HCEC 1CT (cell line): ENCODE data around the gene RIPPLY3.

ENCODE experiments used
- DNase-seq: peaks from one replicate; pipeline ENCODE4 v3.0.0-alpha.2; 2017

RIPPLY3 gene, protein sequence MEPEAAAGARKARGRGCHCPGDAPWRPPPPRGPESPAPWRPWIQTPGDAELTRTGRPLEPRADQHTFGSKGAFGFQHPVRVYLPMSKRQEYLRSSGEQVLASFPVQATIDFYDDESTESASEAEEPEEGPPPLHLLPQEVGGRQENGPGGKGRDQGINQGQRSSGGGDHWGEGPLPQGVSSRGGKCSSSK

DNA sequence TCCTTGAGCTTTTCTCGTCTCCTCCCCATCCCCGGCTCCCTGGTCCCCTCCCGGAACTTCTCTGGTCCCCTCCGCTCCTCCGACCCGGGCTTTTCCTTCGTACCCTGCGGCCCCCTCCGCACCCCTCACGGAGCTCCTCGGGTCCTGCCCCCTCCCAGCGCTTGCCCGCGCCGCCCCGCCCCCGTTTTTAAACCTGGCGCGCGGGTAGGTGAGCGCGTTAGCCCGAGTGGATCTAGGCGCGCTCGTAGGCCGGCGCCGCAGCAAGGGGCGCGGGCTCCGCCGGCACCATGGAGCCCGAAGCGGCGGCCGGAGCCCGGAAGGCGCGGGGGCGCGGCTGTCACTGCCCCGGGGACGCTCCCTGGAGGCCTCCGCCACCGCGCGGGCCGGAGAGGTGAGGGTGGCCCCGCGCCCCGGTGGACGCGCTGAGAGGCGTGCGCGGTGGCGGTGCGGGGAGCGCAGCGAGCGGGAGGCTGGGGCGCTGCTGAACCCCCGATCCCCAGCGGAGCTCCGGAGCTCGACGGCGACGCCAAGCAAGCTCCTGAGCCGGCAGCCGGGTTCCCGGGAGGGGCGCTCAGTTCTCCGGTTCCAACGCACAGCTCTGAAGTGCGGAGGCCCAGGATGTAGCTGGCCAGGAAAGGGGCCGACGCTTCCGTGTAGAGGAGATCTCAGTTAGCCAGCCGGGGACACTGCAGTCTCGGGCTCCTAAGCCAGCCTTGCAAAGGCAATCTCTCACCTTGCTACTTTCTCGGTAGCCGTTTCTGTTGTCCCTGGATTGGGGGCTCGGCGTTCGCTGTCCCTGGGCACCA, at the start of gene RIPPLY3:
TSS of gene RIPPLY3 (plus strand) at position 217 of the 806 bp plus-strand sequence. CDS start at position 288, 71 bp downstream.
- peak; percentile 7 for DNase-seq

DNA sequence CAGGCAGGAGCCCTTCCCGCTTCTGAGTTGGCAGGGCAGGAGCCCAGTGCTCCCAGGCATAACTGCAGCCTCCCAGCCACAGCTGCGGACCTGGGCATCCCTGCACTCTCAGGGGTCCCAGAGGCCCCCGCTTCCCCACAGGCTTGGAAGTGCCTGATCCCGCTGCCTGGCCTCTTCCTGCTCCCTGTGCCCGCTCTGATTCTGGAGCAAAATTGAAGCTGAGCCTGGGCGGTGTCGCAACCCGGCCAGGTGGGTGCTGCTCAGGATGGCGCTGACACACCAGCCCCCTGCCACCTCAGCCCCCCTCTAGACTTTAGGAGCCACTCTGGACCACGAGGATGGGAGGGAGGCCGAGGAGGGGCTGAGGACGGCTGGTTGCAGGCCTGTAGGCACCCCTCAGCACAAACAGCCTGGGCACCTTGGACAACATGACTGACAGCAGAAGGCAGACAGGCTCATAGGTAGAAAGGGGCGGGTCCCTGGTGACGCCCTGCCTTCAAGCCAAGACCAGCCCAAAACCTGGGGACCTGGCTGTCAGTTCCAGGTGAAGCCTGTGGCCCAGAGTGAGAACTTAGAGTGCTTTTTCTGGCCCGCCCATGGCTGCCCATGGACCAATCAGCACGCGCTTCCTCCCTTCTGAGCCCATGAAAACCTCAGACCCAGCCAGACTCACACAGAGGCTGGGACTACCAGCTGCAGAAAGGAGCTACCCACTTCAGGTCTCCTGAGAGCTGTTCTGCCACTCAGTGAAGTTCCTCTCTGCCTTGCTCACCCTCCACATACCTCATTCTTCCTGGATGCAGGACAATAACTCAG, 47.3 kb upstream of the RIPPLY3 start:
- no peak for DNase-seq

DNA sequence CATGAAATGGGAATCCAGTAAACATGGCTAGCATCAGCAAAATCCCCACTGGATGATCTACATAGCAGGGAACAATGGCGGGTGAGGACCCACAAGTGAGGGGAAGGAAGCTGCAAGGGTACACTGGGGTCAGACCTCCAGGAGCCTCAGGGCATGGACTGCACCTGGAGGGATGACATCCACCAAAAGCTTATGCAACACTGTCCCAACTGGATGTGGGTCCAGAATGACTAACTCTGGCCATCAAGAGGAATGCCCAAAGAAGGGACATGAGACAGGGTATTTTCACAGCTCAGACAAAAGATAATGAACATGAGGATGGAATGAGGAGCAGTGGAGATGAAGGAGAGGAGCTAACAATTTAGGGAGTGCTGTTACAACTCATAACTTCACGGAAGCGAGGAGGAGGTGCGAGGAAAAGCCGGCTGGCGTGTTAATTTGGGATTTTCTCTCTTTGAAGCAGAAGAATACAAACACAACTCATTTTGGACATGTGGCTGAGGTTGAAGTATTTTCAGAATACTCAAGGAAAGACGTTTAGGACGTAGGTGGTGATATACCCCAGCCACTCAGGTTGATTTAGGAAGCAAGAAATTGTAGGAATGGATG, 45.7 kb upstream of the RIPPLY3 start:
- no peak for DNase-seq

DNA sequence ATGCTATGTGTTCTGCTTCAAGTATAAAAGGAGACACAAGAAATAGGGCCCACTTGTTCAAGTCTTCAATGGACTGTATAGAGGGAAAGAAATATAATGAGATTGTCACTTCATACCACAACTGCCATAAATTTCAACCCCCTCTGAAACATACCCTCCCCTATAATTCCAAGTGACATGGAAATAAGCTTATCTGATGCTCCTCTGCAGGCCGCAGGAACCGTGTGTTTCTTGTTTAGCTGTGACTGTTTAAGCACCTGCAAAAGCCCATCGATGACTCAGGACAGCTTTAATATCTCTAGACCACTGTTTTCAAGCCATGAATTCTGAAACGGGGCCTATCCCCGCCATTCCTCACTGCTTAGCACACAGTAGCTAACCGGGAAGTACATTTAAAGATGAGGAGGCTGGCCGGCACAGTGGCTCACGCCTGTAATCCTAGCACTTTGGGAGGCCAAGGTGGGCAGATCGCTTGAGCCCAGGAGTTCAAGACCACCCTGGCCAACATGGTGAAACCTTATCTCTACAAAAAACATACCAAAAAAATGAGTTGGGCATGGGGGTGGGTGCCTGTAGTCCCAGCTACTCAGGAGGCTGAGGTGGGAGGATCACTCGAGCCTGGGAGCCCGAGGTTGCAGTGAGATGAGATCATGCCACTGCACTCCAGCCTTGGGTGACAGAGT, 44.3 kb upstream of the RIPPLY3 start:
- DNase-seq: no peak

DNA sequence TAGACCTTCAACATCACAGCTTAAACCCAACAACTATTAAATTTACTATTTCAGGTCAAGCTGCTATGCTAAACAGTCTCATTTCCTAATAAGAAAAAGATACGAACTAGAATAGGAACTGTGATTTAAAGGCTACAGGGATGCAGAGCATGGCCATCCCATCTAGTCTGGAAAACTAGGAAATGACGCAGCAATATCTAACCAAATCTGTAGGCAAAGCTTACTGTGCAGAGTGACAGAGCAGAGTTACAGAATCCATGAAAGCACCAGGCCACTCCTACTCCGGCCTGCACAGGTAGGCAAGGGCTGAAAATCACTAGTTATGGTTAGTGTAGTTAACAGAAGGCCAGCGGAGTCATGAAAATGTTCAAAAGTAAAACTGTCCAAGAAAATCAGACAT, 42.1 kb upstream of the RIPPLY3 start:
- no peak for DNase-seq

DNA sequence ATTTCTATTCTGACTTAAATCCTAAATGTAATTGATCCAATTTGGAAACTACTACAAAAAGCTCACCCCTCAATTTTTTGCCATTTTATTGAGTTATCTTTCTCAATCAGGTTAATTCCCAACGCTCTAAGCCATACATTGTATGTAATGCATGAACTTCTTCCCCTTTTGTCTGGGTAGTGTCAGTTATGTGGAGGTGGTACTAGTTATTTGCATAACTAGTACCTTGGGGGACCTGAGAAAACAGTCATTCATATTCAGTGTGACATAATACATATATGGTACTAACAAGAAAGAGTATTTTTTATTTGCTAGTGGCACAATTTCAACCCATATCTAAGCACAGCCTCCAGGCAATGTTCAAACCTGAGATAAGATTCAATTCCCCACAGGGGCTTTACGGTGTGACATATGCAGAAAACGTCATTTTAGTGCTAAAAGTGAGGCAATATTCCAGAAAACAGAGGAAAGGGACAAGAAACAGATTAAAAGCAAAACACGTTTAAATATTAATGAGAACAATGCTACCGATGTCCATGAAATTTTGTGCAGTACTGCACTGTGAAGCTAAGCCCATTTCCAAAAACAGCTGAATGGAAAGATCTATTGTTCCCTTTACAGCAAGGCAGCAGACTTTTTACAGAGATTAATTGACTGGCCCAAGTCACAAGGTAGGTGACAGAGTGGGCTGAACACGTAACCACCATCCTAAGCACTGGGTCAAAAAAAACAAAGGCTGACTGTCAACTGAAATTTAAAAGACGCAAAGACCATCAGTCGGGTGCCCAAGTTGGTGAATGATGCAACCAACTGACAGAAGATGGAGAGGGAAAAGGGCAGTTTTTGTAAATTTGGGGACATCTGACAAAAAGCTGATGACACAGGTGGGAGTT, 41.4 kb upstream of the RIPPLY3 start:
- DNase-seq: no peak

GRCh38 chr21:36965720-36966065, 40.8 kb upstream of the RIPPLY3 start:
- no peak for DNase-seq

DNA sequence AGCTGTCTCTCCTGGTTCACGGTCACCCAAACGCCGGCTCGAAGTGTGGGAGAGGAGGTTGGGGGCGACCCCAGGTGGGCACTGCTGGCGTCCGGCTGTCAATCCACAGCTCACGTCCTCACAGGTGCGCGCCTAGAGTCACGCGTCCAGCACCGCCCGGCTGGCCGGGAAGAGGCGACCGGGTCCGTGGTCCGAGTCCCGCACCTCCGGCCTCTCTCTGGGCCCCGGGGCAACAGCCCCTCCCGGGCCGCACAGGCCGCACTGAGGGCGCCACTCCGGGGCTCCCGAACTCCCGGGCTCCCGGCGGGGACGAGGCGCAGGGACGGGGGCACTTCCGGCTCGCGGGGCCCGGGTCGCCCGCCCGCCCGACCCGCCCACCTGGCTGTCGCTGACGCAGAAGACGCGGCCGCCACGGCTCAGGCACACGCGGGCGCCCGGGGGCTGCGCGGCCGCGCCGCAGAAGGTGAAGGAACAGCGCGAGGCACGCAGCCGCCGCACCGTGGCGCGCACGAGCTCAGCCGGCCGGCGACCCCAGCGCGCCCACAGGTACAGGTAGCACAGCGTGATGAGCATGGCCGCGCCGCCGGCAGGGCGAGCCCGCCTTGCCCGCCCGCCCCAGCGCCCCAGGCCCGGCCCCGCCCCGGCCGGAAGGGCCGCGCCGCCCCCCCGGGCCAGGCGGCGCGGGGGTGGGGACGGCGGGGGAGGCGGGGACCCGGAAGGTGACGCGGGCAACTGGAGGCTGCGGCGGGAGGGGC, 40.3 kb upstream of the RIPPLY3 start, which contains the start of gene HLCS:
TSS of gene HLCS (minus strand) at position 604 of the 755 bp plus-strand sequence. CDS start at position 573, 31 bp downstream.
- DNase-seq: peak; percentile 49

DNA sequence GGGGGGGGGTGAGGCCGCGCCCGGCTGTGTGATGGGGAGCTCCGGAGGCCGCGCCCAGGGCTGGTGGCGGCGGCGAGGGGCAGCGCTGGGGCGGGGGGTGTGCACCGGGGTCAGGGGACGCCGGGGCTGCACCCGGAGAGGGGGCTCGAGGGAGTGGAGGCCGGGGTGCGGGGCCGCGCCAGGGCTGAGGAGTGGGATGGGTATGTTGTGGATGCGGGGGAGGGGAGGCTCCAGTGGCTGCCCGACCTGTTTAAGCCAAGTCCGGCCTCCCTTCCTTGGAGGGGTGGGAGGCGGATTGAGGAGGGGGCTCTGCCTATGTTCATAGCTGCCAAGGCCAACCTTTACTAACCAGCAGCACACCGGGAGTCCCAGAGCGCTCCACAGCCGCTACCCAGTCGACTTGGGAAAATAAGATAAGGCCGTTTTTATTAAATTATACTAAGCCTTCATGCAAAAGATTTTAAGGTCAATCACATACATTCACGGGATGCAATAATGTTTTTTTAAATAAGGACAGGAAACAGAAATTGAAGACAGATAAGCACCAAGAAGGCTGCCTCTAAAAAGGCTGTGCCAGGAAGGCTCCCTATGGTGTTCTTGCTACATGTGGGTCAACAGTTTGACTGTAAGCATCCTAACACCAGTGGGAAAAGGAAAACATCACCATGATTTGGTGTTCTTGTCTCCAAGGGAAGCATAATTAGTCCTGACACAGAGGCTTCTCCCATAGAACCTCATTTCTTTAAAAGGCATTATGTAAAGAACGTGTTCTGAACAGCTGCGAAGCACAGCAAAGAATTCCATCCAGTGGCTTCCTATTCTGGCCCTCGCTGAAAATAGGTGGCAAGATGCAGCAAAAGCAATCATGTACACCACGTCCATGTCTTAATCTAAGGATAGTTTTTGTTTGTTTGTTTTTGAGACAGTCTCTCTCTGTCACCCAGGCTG, 39.4 kb upstream of the RIPPLY3 start:
- DNase-seq: peak; percentile 5

DNA sequence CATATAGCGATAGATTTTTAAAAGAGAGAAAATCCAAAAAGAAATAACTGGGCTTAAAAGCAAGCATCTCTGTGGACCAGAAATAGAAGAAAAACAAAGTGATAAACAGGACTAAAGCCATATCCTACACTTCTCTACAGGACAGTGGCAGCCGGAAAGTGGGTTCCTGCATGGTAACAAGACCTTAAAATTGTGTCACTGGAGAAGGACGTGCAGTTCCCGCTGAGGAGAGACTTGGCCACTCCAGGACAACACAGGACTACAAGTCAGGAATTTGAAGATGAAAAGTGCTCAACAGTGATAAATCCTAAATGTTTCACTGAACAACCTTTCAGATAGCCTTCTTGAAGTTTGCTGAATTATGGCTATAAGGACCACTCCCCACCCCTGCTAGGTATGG, 38.1 kb upstream of the RIPPLY3 start:
- no peak for DNase-seq

- DNase-seq: no peak
Observed at GRCh38 chr21:36968976-36969375, 37.5 kb upstream of the RIPPLY3 start.

GRCh38 chr21:36973986-36974850, 32.3 kb upstream of the RIPPLY3 start:
- no peak for DNase-seq

GRCh38 chr21:36974851-36975192, 31.7 kb upstream of the RIPPLY3 start:
- DNase-seq: no peak

DNA sequence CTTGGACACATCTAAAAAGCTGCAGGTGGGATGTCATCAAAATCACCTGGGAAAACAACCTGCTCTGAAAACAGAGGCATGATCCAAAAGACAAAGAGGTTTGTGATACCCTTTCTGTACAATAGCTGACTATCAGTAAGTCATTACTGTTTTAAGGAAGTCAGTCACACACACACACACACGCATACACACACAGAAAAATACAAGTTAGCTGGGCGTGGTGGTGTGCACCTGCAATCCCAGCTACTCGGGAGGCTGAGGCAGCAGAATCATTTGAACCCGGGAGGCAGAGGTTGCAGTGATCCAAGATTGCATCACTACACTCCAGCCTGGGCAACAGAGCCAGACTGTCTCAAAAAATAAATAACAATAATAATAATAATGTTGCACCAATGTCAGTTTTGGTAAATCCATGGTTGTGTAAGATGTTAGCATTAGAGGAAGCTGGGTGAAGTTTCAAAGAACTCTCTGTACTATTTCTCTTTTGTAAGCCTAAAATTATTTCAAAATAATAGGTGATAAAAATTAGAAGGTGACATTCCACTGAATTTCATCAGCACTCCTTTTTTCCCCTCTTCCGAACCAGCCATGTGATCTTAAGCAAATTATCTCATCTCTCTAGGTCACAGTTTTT, 30.2 kb upstream of the RIPPLY3 start:
- no peak for DNase-seq

- peak; percentile 73 for DNase-seq
Observed at GRCh38 chr21:36976882-36977651, 29.4 kb upstream of the RIPPLY3 start.

DNA sequence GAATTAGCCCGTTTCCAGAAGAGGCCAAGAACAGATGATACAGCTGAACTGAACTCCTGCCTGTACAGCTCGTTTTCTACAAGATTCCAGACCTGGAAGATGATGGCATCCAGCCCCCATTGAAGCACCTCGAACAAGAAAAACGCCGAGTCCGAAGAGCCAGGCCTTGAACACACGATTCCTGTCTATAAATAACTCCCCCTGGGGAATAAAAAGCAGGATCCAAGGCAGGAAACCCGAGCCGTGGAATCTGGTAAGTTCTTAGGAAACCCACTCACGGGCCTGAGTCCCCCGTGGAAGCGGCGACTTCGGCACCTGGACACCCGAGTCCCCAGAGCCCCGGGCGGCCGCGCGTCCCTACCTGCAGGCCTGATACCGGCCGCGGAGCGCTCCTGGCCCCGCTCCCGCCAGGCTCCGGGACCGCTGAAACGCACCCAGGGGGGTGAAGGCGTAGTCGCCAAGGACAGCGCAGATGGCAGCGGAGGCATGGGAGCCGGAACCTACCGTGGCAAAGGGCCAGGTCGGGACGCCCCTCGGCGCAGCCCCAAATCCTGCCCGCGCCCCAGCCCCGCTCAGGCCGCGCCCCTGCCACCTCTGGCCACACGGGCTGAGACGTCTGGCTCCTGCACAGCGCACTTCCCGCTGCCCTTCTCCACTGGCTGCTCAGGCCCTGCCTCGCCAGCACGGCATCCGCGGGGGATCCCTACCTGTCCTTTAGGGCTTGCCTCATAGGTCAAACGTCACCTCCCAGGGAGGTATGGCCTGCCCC, 26.0 kb upstream of the RIPPLY3 start:
- DNase-seq: no peak

DNA sequence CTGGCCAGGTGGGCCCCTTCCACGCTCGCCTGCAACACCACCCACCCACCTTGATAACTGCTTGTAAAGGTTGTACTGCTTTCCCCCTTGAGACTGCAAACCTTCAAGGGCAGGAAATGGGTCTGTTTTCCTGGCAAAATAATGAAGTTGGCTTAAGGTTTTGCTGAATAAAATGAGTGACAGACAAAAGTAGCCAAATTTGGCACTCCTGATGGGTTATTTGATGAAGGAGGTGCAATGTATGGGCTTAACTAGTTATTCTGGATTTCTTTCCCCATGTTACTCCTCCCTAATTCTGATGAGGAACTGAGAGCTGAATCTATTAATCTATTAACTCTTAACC, 25.5 kb upstream of the RIPPLY3 start:
- DNase-seq: no peak
